ENCODE data around the gene SSX4B.
"Not testable (repeated sequence)": the region's sequence is repeated elsewhere in the genome, so short reads cannot be mapped to it uniquely, and the experiment has no call there.

The SSX4B gene

DNA sequence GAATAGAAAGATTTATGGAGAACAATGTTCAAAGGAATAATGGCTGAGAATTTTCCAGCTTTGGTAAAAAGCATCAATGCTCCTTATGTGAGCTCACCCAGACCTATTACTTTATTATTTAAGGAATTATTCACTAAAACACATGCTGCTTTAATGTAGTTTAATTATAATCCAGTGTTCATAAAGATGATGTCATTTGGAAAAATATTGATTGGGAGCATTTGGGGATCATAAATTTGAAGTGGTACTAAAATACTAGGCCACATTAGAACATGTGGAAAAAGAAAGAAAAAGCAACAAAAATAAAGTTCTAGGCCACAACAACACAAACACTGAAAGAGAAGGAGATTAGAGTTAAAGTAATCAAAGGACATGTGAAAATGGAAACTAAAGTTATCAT is 38.3 kb upstream of the SSX4B start:
- TF ChIP-seq CTCF (conservative IDR thresholded peaks at IDR 0.05; ENCODE audit: low read length): no peak
- H3K4me3 ChIP-seq (ENCODE audit: low read length): no peak overlapping the region
- DNase-seq (ENCODE audit: low read depth): no peak

GRCh38 chrX:48447201-48447600 is 35.4 kb upstream of the SSX4B start:
- DNase-seq (ENCODE audit: low read depth): not testable (repeated sequence)

GRCh38 chrX:48433713-48434112 is 22.0 kb upstream of the SSX4B start:
- not testable (repeated sequence) for DNase-seq (ENCODE audit: low read depth); H3K4me3 ChIP-seq (ENCODE audit: low read length)

More at GRCh38 chrX:48447201-48447600, 35.4 kb upstream of the SSX4B start:
- H3K4me3 ChIP-seq (ENCODE audit: low read length): not testable (repeated sequence)

DNA sequence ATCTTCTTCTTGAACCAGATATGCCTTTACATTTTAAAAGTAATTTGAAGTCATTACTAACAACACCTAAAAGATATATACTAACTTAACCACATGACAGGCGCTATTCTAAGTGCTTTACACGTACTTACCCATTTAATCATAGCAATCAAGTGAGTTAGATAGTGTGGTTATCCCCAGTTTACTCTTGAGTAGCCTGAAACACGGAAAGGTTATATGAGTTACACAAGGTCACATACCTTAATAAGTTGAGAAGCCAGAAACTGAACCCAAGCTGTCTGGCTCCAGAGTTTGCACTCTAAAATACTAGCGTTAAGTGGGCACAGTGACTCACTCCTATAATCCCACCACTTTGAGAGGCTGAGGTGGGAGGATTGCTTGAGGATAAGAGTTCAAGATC is 18.4 kb upstream of the SSX4B start:
- DNase-seq (ENCODE audit: low read depth); H3K4me3 ChIP-seq (ENCODE audit: low read length): not testable (repeated sequence)

DNA sequence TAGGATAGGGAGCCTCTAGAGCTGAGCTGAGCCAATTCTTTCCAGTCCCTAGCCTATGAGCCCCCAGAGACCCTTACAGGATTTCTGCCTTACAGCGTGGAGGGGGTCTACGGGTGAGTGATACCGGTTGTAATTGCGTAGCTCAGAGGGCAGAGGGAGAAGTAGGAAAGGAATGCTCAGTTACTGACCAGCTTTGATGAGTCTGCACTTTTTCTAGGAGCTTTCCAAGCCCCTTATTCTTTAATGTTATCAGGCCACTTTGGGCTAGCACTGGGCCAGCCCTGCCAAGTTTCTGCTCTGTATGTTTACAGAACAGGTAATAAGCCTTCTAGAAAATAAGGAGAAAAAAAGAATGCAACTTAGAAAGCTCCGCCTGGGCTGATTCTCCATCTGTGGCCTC is 17.8 kb upstream of the SSX4B start:
- H3K4me3 ChIP-seq (ENCODE audit: low read length): not testable (repeated sequence)

DNA sequence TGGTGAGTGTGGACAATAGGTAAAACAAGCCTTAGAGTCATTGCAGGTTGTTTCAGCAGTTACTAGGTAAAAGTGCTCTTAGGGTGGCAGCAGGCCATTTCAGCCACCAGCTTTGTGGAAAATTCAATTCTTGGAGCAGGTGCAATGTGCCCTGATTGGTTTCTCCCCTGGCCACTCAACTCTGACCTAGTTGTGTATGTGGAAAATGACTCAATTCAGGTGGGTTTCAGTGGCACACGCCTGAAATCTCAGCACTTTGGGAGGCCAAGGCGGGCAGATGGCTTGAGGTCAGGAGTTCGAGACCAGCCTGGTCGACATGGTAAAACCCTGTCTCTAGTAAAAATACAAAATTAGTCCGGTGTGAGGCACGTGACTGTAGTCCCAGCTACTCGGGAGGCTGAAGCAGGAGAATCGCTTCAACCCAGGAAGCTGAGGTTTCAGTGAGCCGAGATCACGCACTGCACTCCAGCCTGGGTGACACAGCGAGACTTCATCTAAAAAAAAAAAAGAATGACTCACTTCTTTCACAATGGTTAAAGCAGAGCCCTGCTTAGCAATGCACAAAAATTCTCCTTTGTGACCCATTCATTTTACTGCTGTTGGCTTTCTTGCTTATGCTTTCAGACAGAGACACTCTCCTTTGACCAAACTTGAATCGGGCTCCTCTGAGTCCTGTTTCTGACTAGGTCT is 15.4 kb upstream of the SSX4B start:
- H3K4me3 ChIP-seq (ENCODE audit: low read length); DNase-seq (ENCODE audit: low read depth): not testable (repeated sequence)

More for the DNA sequence above, 17.8 kb upstream of the SSX4B start:
- DNase-seq (ENCODE audit: low read depth): not testable (repeated sequence)

DNA sequence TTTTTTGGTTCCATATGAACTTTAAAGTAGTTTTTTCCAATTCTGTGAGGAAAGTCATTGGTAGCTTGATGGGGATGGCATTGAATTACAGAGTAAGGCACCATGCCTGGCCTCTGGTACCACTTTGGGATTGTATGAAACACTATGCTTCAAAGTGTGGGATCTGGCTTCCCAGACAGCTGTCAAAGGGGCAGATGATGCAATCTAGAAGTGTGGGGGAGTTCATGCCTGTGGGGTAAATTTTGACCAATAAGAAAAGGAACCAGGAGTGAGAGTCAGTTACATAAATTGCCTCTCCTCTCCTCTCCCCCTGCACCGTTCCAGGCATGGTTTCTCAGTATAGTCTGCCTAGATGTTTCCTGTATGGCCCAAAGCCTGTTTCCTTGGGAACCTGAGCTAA is 13.9 kb downstream of the SSX4B start:
- not testable (repeated sequence) for H3K4me3 ChIP-seq (ENCODE audit: low read length); DNase-seq (ENCODE audit: low read depth)

DNA sequence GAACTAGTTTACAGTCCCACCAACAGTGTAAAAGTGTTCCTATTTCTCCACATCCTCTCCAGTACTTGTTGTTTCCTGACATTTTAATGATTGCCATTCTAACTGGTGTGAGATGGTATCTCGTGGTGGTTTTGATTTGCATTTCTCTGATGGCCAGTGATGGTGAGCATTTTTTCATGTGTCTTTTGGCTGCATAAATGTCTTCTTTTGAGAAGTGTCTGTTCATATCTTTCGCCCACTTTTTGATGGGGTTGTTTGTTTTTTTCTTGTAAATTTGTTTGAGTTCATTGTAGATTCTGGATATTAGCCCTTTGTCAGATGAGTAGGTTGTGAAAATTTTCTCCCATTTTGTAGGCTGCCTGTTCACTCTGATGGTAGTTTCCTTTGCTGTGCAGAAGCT is 14.8 kb downstream of the SSX4B start:
- not testable (repeated sequence) for DNase-seq (ENCODE audit: low read depth); H3K4me3 ChIP-seq (ENCODE audit: low read length)

- H3K4me3 ChIP-seq (ENCODE audit: low read length); DNase-seq (ENCODE audit: low read depth): not testable (repeated sequence)
Observed at GRCh38 chrX:48383239-48383638, 28.5 kb downstream of the SSX4B start, which contains the start of gene SSX4. Gene SSX4, plus strand, starts transcription at chrX:48383539. Its CDS starts 515 bp downstream, at chrX:48384054.

GRCh38 chrX:48370408-48370807 is 41.4 kb downstream of the SSX4B start:
- DNase-seq (ENCODE audit: low read depth); H3K4me3 ChIP-seq (ENCODE audit: low read length): not testable (repeated sequence)

DNA sequence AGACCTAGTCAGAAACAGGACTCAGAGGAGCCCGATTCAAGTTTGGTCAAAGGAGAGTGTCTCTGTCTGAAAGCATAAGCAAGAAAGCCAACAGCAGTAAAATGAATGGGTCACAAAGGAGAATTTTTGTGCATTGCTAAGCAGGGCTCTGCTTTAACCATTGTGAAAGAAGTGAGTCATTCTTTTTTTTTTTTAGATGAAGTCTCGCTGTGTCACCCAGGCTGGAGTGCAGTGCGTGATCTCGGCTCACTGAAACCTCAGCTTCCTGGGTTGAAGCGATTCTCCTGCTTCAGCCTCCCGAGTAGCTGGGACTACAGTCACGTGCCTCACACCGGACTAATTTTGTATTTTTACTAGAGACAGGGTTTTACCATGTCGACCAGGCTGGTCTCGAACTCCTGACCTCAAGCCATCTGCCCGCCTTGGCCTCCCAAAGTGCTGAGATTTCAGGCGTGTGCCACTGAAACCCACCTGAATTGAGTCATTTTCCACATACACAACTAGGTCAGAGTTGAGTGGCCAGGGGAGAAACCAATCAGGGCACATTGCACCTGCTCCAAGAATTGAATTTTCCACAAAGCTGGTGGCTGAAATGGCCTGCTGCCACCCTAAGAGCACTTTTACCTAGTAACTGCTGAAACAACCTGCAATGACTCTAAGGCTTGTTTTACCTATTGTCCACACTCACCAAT is 43.9 kb downstream of the SSX4B start:
- DNase-seq (ENCODE audit: low read depth); H3K4me3 ChIP-seq (ENCODE audit: low read length): not testable (repeated sequence)

- not testable (repeated sequence) for H3K4me3 ChIP-seq (ENCODE audit: low read length); DNase-seq (ENCODE audit: low read depth)
Observed at GRCh38 chrX:48359281-48359680, 52.5 kb downstream of the SSX4B start.

GRCh38 chrX:48357681-48358080 is 54.1 kb downstream of the SSX4B start:
- DNase-seq (ENCODE audit: low read depth): no peak
- TF ChIP-seq CTCF (conservative IDR thresholded peaks at IDR 0.05; ENCODE audit: low read length): no peak
- no peak overlapping the region for H3K4me3 ChIP-seq (ENCODE audit: low read length)

DNA sequence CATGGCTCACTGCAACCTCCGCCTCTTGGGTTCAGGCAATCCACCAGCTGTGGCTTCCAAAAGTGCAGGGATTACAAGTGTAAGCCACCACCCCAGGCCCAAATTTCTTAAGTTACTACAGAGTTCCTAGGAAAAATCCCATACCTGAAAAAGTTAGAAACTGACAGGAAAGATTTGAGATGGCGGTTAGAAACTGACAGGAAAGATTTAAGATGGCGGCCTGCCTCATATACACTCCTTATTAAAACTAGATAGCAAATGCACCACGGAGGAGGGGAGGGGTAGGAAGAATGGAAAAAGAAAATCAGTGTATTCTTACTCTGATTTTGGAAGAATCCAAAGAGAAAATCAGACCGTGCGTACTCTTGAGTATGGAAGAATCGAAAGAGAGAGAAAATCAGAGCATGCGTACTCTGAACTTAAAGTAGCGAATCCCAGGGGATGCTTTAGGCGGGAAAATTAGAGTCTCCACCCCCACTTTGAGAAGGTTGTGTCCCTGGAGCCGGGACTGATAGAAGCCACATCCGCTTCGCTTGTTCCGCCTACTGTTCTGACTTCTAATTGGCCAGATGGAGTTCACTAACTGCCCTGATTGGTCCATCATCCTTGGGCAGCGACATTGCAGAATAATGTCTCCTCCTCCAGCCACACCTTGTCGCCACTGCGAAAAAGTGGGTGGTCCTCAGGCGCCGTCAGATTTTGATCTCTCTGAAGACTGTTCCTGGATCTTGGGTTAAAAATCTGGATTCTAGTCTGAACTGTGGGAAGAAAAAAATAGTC is 55.3 kb downstream of the SSX4B start, which contains the start of gene SSX3:
TSS of gene SSX3 (minus strand) at position 389 of the 780 bp plus-strand sequence. CDS start 1,454 bp downstream, outside the sequence.
- not testable (repeated sequence) for DNase-seq (ENCODE audit: low read depth); H3K4me3 ChIP-seq (ENCODE audit: low read length)
